Neuronal stem cell (in vitro differentiated cells): Measurements from ENCODE around the gene ANK2.

Source experiments
- DNase-seq: peaks from one replicate; pipeline ENCODE4 v3.0.0-alpha.2; 2013; ENCODE audit warnings: low spot score
- H2AFZ ChIP-seq: one replicate; pipeline ENCODE4 v1.6.1; 2013; ENCODE audit warnings: mild to moderate bottlenecking, low read length, inconsistent platforms
- H2AK5ac ChIP-seq: 2 replicates; pipeline ENCODE4 v1.6.1; 2013; ENCODE audit warnings: low read depth, mild to moderate bottlenecking, inconsistent platforms, low read length, moderate library complexity, mixed read lengths
- H2BK120ac ChIP-seq: 2 replicates; pipeline ENCODE4 v1.6.1; 2013; ENCODE audit warnings: low read depth, mild to moderate bottlenecking, inconsistent platforms, low read length, moderate library complexity, mixed read lengths
- H2BK12ac ChIP-seq: one replicate; pipeline ENCODE4 v1.6.1; 2013; ENCODE audit warnings: low read length, inconsistent platforms
- H2BK15ac ChIP-seq: 2 replicates; pipeline ENCODE4 v1.6.1; 2013; ENCODE audit warnings: mild to moderate bottlenecking, low read length, inconsistent platforms, mixed read lengths
- H2BK5ac ChIP-seq: one replicate; pipeline ENCODE4 v1.6.1; 2013; ENCODE audit warnings: inconsistent platforms, mild to moderate bottlenecking, low read length, moderate library complexity
- H3K14ac ChIP-seq: one replicate; pipeline ENCODE4 v1.6.1; 2013; ENCODE audit warnings: low read length, inconsistent platforms
- H3K18ac ChIP-seq: 2 replicates; pipeline ENCODE4 v1.6.1; 2013; ENCODE audit warnings: low read length, inconsistent platforms
- H3K23ac ChIP-seq: 2 replicates; pipeline ENCODE4 v1.6.1; 2013; ENCODE audit warnings: low read depth, mild to moderate bottlenecking, mixed read lengths, low read length, inconsistent platforms; ENCODE audit not compliant: poor library complexity
- H3K27ac ChIP-seq: replicated peaks from 3 replicates; pipeline ENCODE4 v1.5.1; 2013; ENCODE audit warnings: low read length, inconsistent platforms
- H3K27me3 ChIP-seq, 3 experiments: 2 replicates each; pipeline ENCODE4 v1.6.1; 2013; ENCODE audit warnings: low read length in 3 of 3, mild to moderate bottlenecking in 2 of 3, inconsistent platforms in 1 of 3, low read depth in 1 of 3, mixed read lengths in 1 of 3, moderate library complexity in 1 of 3; ENCODE audit not compliant: control insufficient read depth in 3 of 3, insufficient read depth in 3 of 3
- H3K36me3 ChIP-seq, 2 donors: replicated peaks in 1 of 2; 2 replicates each; pipeline ENCODE4 v1.6.1; 2013; ENCODE audit warnings: low read length in 2 of 2; ENCODE audit not compliant: control insufficient read depth in 2 of 2, insufficient read depth in 2 of 2
- H3K4ac ChIP-seq: 2 replicates; pipeline ENCODE4 v1.6.1; 2013; ENCODE audit warnings: inconsistent platforms, mild to moderate bottlenecking, low read length, moderate library complexity
- H3K4me1 ChIP-seq, 2 donors: 1 replicate in 1 of 2; 2 replicates in 1 of 2; pipeline ENCODE4 v1.6.1; 2013; ENCODE audit warnings: low read length in 2 of 2, low read depth in 1 of 2; ENCODE audit not compliant: control insufficient read depth in 2 of 2, insufficient read depth in 1 of 2
- H3K4me2 ChIP-seq: one replicate; pipeline ENCODE4 v1.6.1; 2013; ENCODE audit warnings: mild to moderate bottlenecking, low read length, inconsistent platforms; ENCODE audit not compliant: insufficient read depth, poor library complexity, severe bottlenecking
- H3K4me3 ChIP-seq, 2 donors: 2 replicates each; pipeline ENCODE4 v1.5.1; 2013; ENCODE audit warnings: low read length in 2 of 2, mild to moderate bottlenecking in 2 of 2, inconsistent platforms in 1 of 2, moderate library complexity in 1 of 2
- H3K79me1 ChIP-seq: one replicate; pipeline ENCODE4 v1.6.1; 2013; ENCODE audit warnings: low read depth, mild to moderate bottlenecking, inconsistent platforms, low read length, moderate library complexity
- H3K9ac ChIP-seq: one replicate; pipeline ENCODE4 v1.6.1; 2013; ENCODE audit warnings: mild to moderate bottlenecking, low read depth, low read length, inconsistent platforms; ENCODE audit not compliant: poor library complexity
- H3K9me3 ChIP-seq, 2 donors: replicated peaks in 1 of 2; 2 replicates each; pipeline versions ENCODE3 to v1.6.1; 2013; ENCODE audit warnings: low read length in 2 of 2, mild to moderate bottlenecking in 2 of 2, inconsistent platforms in 1 of 2, low read depth in 1 of 2, mixed read lengths in 1 of 2, moderate library complexity in 1 of 2; ENCODE audit not compliant: control insufficient read depth in 2 of 2, insufficient read depth in 1 of 2
- H4K8ac ChIP-seq: one replicate; pipeline ENCODE4 v1.6.1; 2013; ENCODE audit warnings: low read depth, mild to moderate bottlenecking, inconsistent platforms, low read length, moderate library complexity
- H4K91ac ChIP-seq: one replicate; pipeline ENCODE4 v1.6.1; 2013; ENCODE audit warnings: low read length, low read depth, mild to moderate bottlenecking, inconsistent platforms; ENCODE audit not compliant: poor library complexity
- WGBS, 2 donors: extraction: QIAGEN DNeasy Blood & Tissue Kit; methylation state at CpG; one replicate each; pipeline ENCODE4 v1.1.7; 2013; ENCODE audit warnings: missing lambda C conversion rate in 2 of 2, mixed read lengths in 1 of 2; ENCODE audit not compliant: insufficient read length in 2 of 2, insufficient replicate concordance in 1 of 2; ENCODE audit errors: extremely low coverage in 2 of 2; 5-methylcytosine and 5-hydroxymethylcytosine counted together

The ANK2 gene

DNA sequence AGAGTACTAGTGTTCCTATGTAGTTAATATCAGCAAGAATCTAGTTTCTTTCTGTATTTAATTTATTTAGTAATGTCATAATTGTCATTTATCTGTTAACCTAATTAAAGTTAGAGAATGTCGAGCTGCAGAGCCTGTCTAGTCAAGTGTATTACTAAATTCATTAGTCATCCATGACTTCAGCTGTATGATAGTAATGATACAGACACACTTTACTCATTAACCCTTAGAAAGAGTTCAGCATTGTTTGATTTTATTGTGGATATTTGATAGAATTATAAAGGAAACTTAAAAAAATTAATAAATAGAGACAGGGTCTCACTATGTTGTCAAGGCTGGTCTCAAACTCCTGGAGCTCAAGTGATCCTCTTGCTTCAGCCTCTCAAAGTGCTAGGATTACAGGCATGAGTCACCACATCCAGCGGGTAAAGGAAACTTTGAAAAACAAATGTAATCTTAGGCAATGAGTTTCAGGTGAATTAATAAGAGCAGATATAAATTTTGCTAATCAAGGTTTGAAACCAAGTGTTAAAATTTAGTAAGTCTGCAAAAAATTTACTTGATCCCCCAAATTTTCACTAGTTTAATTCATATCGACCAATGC is 110.6 kb downstream of the ANK2 start:
- WGBS, 2 donors: no CpG with 5 or more reads among the region's 3 CpGs

GRCh38 chr4:113160548-113160947 is 111.1 kb downstream of the ANK2 start:
- no peak for DNase-seq
- Histone ChIP-seq H3K27me3 (no peaks in the 10 kb centered on the region), H2BK120ac (no peak overlapping the region), H3K14ac (no peak overlapping the region), H3K79me1 (no peaks in the 10 kb centered on the region), H3K23ac (no peak overlapping the region), H3K27ac (no peak overlapping the region), H2AK5ac (no peak overlapping the region), H3K4me2 (no peak overlapping the region), H2BK12ac (no peak overlapping the region), H4K91ac (no peak overlapping the region), H3K18ac (no peak overlapping the region), H3K4me3 (no peak overlapping the region), H3K4me1 (peaks cover 0 to 2% of the 10 kb centered on the region in 2 donors), H3K9ac (no peak overlapping the region), H2BK15ac (no peak overlapping the region), H4K8ac (no peak overlapping the region), H2AFZ (no peak overlapping the region), H3K9me3 (no peaks in the 10 kb centered on the region), H2BK5ac (no peak overlapping the region), H3K4ac (no peak overlapping the region), H3K36me3 (no peaks in the 10 kb centered on the region)
- no CpG with 5 or more reads among the region's 3 CpGs for WGBS, 2 donors

More for the DNA sequence above, 110.6 kb downstream of the ANK2 start:
- no peak overlapping the region for H3K14ac ChIP-seq
- H2BK12ac ChIP-seq: no peak overlapping the region
- peaks cover 0 to 2% of the 10 kb centered on the region in 2 donors for H3K4me1 ChIP-seq
- H3K36me3 ChIP-seq: no peaks in the 10 kb centered on the region
- no peak overlapping the region for H3K27ac ChIP-seq
- H4K8ac ChIP-seq: no peak overlapping the region
- no peak overlapping the region for H3K9ac ChIP-seq
- H2BK120ac ChIP-seq: no peak overlapping the region
- H3K23ac ChIP-seq: no peak overlapping the region
- H3K79me1 ChIP-seq: no peaks in the 10 kb centered on the region
- H3K9me3 ChIP-seq: no peaks in the 10 kb centered on the region
- H3K4ac ChIP-seq: no peak overlapping the region
- no peak overlapping the region for H2AK5ac ChIP-seq
- H3K4me3 ChIP-seq: no peak overlapping the region
- no peak overlapping the region for H2AFZ ChIP-seq
- H3K18ac ChIP-seq: no peak overlapping the region
- no peaks in the 10 kb centered on the region for H3K27me3 ChIP-seq
- no peak for DNase-seq
- no peak overlapping the region for H4K91ac ChIP-seq
- no peak overlapping the region for H2BK5ac ChIP-seq
- H2BK15ac ChIP-seq: no peak overlapping the region
- H3K4me2 ChIP-seq: no peak overlapping the region

DNA sequence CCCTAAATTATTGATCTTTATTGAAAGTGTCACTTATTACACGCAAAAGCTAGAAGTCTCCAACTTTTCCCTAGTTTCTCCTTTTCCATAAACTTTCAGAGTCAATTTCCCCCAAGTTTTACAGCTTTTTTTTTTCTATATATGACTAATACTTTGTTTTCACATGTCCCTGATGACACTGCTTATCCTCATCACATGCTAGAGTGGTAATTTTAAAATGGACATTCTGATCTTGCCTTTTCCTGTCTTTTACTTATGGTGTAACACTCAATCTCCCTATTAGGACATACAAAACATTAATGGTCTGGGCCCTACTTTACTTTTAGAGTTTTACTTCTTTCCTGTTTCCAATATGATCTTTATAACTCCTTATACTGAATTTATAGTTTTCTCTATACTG is 112.6 kb downstream of the ANK2 start:
- Histone ChIP-seq H4K91ac (no peak overlapping the region), H3K23ac (no peak overlapping the region), H2BK15ac (no peak overlapping the region), H3K18ac (no peak overlapping the region), H2AFZ (no peak overlapping the region), H3K14ac (no peak overlapping the region), H2BK120ac (no peak overlapping the region), H3K4me3 (no peak overlapping the region), H2AK5ac (no peak overlapping the region), H3K4me2 (no peak overlapping the region), H2BK12ac (no peak overlapping the region), H4K8ac (no peak overlapping the region), H3K27ac (no peak overlapping the region), H3K9ac (no peak overlapping the region), H3K4me1 (peaks cover 0 to 2% of the 10 kb centered on the region in 2 donors), H3K27me3 (no peaks in the 10 kb centered on the region), H3K36me3 (no peaks in the 10 kb centered on the region), H3K79me1 (no peaks in the 10 kb centered on the region), H3K4ac (no peak overlapping the region), H3K9me3 (no peaks in the 10 kb centered on the region), H2BK5ac (no peak overlapping the region)
- no peak for DNase-seq
- WGBS, 2 donors: no CpG with 5 or more reads among the region's 1 CpG

GRCh38 chr4:113169368-113169767 is 119.9 kb downstream of the ANK2 start:
- Histone ChIP-seq H3K18ac (no peak overlapping the region), H3K9me3 (no peaks in the 10 kb centered on the region), H3K4me3 (no peak overlapping the region), H3K36me3 (no peaks in the 10 kb centered on the region), H3K4me2 (no peak overlapping the region), H4K8ac (no peak overlapping the region), H4K91ac (no peak overlapping the region), H2BK12ac (no peak overlapping the region), H3K23ac (no peak overlapping the region), H2AFZ (no peak overlapping the region), H2AK5ac (no peak overlapping the region), H3K27me3 (no peaks in the 10 kb centered on the region), H3K79me1 (no peaks in the 10 kb centered on the region), H3K27ac (no peak overlapping the region), H2BK15ac (no peak overlapping the region), H3K4me1 (peaks cover 6 to 8% of the 10 kb centered on the region in 2 donors), H3K9ac (no peak overlapping the region), H2BK5ac (no peak overlapping the region), H3K14ac (no peak overlapping the region), H2BK120ac (no peak overlapping the region), H3K4ac (no peak overlapping the region)
- DNase-seq: no peak
- no CpG with 5 or more reads among the region's 5 CpGs for WGBS, 2 donors
